GM11168 (cell line): ENCODE data around the gene RECQL5.

Experiments used
- in situ Hi-C: fragments of 300-500 bp; cut with MboI; formaldehyde crosslinking; loops from one replicate; pipeline ENCODE4 v1.12.0; 2022; ENCODE audit warnings: low sequenced_read_pairs; ENCODE audit not compliant: unreplicated experiment

Gene RECQL5

GRCh38 chr17:75601057-75601987 lies 65.6 kb downstream of the RECQL5 start:
- in situ Hi-C loops, result no loop called here

- in situ Hi-C loops, result no loop called here
These were observed 70.5 kb downstream of the RECQL5 start for GRCh38 chr17:75596320-75597087.

GRCh38 chr17:75595920-75596313 lies 71.0 kb downstream of the RECQL5 start:
- in situ Hi-C loops, result no loop called here

- in situ Hi-C loops, result no loop called here
These were observed 71.6 kb downstream of the RECQL5 start for GRCh38 chr17:75595284-75595919.

GRCh38 chr17:75594499-75595283 lies 72.3 kb downstream of the RECQL5 start:
- in situ Hi-C loops, result loop anchor here (5.0 kb wide), 1 partner anchor 93 kb away; no protein-coding TSS in a partner anchor

GRCh38 chr17:75593430-75593829 lies 73.5 kb downstream of the RECQL5 start:
- in situ Hi-C loops, result loop anchor here (5.0 kb wide), 1 partner anchor 94 kb away; no protein-coding TSS in a partner anchor

- in situ Hi-C loops, result loop anchor here (5.0 kb wide), 1 partner anchor 95 kb away; no protein-coding TSS in a partner anchor
These were observed 74.5 kb downstream of the RECQL5 start for GRCh38 chr17:75592348-75593020.

- in situ Hi-C loops, result loop anchor here (5.0 kb wide), 1 partner anchor 95 kb away; no protein-coding TSS in a partner anchor
These were observed 75.1 kb downstream of the RECQL5 start for GRCh38 chr17:75591722-75592302.

GRCh38 chr17:75590849-75591721 lies 75.9 kb downstream of the RECQL5 start:
- in situ Hi-C loops, result loop anchor here (5.0 kb wide), 1 partner anchor 96 kb away; no protein-coding TSS in a partner anchor

- in situ Hi-C loops, result loop anchor here (5.0 kb wide), 1 partner anchor 97 kb away; no protein-coding TSS in a partner anchor
These were observed 76.6 kb downstream of the RECQL5 start for GRCh38 chr17:75590314-75590761.

- in situ Hi-C loops, result loop anchor here (5.0 kb wide), 1 partner anchor 97 kb away; no protein-coding TSS in a partner anchor
These were observed 77.0 kb downstream of the RECQL5 start for GRCh38 chr17:75589919-75590303.

- in situ Hi-C loops, result no loop called here
These were observed 77.7 kb downstream of the RECQL5 start for GRCh38 chr17:75589012-75589918.

- in situ Hi-C loops, result no loop called here
These were observed 78.3 kb downstream of the RECQL5 start for GRCh38 chr17:75588596-75589011.

- in situ Hi-C loops, result no loop called here
These were observed 79.0 kb downstream of the RECQL5 start, which contains the start of gene MYO15B for GRCh38 chr17:75587675-75588595. Gene MYO15B, plus strand, starts transcription at chr17:75587800. Its CDS starts 258 bp downstream, at chr17:75588058.

- in situ Hi-C loops, result no loop called here
These were observed 82.1 kb downstream of the RECQL5 start for GRCh38 chr17:75584849-75585175.
